Measurements from ENCODE around the gene USP12. TPM values are rescaled to one million over a fixed set of nuclear protein-coding genes. Genes with fewer than 3 reads are reported as not detected.
"Not testable (repeated sequence)": the region's sequence is repeated elsewhere in the genome, so short reads cannot be mapped to it uniquely, and the experiment has no call there.

USP12 gene
- total RNA-seq, 4 donors from 2014 or later, result 22.5 to 42.3 (median 31.4) TPM

DNA sequence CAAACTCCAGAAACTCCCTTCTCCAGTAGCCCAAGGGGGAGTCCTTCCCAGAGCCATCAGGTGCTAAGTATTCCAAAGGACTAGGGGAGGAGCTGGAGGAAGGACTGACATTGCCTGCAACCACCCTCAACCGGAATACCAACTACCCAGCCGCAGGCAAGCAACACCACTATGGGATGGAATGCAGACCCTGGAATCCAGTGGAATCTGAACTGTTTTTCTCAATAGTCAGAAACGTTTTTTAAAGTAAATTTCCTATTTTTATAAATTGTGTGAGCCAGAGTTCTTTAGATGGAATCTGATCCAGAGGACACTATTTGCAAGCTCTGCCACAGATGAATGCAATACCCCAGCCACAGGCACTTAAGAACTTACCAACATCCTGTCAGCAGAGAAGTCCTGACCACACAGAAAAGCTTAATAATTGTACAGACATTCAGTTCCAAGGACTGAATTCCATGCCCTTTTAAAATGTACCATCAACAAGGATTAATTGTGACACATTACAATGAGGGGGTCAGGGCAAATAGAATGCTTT is 92.1 kb downstream of the USP12 start:
- TF ChIP-seq CTCF (IDR thresholded peaks at IDR 0.05), result no peak
- DNase-seq (ENCODE audit: low spot score) (no peak), ATAC-seq (ENCODE audit: low FRiP score) (no peak)

- DNase-seq (ENCODE audit: low spot score) (no peak), ATAC-seq (ENCODE audit: low FRiP score) (no peak)
- TF ChIP-seq CTCF (IDR thresholded peaks at IDR 0.05), result no peak
Observed at GRCh38 chr13:27077451-27077850, 94.2 kb downstream of the USP12 start.

DNA sequence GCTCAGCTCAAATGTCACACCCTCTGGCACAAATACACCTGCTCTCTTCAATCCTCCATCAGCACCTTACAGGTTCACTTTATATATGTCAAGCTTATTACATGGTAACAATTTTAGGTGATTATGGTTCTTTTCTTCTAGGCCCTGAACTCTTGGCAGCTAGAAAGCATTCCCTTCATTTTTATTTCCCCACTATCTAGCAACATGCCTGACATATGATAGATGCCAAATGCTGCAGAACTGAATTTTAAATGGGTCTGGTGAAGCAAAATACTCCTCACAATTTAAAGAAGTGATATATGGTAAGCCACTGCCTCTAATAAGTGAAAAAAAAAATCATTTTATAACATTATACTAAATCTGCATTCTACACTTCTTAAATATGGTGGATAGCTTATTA is 95.2 kb downstream of the USP12 start:
- no peak for TF ChIP-seq CTCF (IDR thresholded peaks at IDR 0.05)
- ATAC-seq (ENCODE audit: low FRiP score), result peak; percentile 13
- no peak for DNase-seq (ENCODE audit: low spot score)

GRCh38 chr13:27073186-27073585 is 98.4 kb downstream of the USP12 start:
- ATAC-seq (ENCODE audit: low FRiP score) (no peak), DNase-seq (ENCODE audit: low spot score) (no peak)
- TF ChIP-seq CTCF (IDR thresholded peaks at IDR 0.05), result no peak

DNA sequence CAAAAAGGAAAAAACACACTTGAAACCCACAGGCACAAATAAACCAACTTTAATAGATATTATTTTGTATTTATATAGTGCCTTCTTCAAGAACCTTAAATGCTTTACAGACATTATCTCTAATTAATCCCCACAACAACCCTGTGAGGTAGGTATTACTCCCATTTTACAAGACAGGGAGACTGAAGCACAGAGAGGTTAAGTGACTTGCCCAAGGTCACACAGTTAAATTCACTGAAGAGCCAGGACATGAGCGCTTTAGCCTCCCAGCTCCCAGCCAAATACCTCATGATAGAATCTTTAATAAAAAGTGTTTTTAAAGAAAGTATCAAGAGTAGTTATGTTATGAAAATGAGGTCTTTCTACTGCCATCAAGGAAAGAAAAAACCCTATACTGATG is 105.5 kb downstream of the USP12 start:
- not testable (repeated sequence) for DNase-seq (ENCODE audit: low spot score); ATAC-seq (ENCODE audit: low FRiP score)

DNA sequence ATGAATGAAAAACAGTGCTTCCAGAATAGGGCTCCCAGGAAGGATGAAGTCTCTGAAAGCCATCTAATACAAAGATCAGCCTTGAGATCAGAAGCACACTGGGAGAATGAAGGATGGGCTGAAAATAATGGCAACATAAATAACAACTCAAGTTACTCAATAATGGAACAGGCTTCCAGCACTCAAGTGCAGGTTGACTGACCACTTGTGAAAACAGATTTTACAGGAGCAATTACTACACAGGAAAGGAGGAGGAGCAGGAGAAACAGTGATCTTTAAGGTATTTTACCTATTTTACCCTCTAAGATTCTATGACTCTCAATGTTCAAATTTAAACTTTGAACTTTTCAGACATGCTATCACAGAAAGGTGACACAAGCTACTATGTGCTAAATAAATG is 106.0 kb downstream of the USP12 start:
- ATAC-seq (ENCODE audit: low FRiP score), result no peak
- TF ChIP-seq CTCF (IDR thresholded peaks at IDR 0.05), result no peak

GRCh38 chr13:27064252-27064995 is 107.2 kb downstream of the USP12 start:
- DNase-seq (ENCODE audit: low spot score) (no peak), ATAC-seq (ENCODE audit: low FRiP score) (no peak)
- TF ChIP-seq CTCF (IDR thresholded peaks at IDR 0.05), result no peak

More for the DNA sequence above, 106.0 kb downstream of the USP12 start:
- DNase-seq (ENCODE audit: low spot score), result no peak
